Coronary artery (tissue), 2 donors: ENCODE measurements around the gene DAPL1.
"Not testable (repeated sequence)": the region's sequence is repeated elsewhere in the genome, so short reads cannot be mapped to it uniquely, and the experiment has no call there.

ENCODE experiments used
- DNase-seq: peaks from one replicate; pipeline ENCODE4 v3.0.0-alpha.2; 2017; ENCODE audit warnings: low spot score
- H3K27ac ChIP-seq, 2 donors: fragments of 200-600 bp; sonication (generic); one replicate each; pipeline ENCODE4 v1.5.1; 2016 to 2019
- H3K4me3 ChIP-seq: fragments of 200-600 bp; sonication (generic); 2 replicates; pipeline ENCODE4 v1.5.1; 2016; ENCODE audit warnings: mild to moderate bottlenecking, moderate library complexity
- TF ChIP-seq, protein P1 (sequence below): fragments of 200-600 bp; sonication (generic); IDR thresholded peaks from one replicate; pipeline ENCODE4 v1.5.1; 2019; ENCODE audit warnings: antibody characterized with exemption

The DAPL1 gene

GRCh38 chr2:158845859-158846258 lies 50.7 kb downstream of the DAPL1 start:
- H3K4me3 ChIP-seq, result no peak overlapping the region
- H3K27ac ChIP-seq, result no peak overlapping the region
- DNase-seq, result no peak
- TF ChIP-seq, protein P1, sequence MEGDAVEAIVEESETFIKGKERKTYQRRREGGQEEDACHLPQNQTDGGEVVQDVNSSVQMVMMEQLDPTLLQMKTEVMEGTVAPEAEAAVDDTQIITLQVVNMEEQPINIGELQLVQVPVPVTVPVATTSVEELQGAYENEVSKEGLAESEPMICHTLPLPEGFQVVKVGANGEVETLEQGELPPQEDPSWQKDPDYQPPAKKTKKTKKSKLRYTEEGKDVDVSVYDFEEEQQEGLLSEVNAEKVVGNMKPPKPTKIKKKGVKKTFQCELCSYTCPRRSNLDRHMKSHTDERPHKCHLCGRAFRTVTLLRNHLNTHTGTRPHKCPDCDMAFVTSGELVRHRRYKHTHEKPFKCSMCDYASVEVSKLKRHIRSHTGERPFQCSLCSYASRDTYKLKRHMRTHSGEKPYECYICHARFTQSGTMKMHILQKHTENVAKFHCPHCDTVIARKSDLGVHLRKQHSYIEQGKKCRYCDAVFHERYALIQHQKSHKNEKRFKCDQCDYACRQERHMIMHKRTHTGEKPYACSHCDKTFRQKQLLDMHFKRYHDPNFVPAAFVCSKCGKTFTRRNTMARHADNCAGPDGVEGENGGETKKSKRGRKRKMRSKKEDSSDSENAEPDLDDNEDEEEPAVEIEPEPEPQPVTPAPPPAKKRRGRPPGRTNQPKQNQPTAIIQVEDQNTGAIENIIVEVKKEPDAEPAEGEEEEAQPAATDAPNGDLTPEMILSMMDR, result no peak

DNA sequence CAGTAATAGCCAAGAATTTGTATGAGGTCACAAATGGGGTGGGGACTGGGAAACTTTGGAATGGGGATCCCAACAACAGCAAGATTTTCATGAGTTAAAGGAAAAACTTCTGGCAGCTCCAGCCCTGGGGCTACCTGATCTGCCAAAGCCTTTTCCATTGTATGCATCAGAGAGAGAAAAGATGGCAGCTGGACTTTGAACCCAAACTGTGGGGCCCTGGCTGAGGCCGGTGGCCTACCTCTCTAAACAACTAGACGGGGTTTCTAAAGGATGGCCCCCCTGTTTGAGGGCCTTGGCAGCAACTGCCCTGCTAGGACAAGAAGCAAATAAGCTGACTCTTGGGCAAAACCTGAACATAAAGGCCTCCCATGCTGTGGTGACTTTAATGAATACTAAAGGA lies 52.4 kb downstream of the DAPL1 start:
- not testable (repeated sequence) for H3K27ac ChIP-seq, DNase-seq, H3K4me3 ChIP-seq

DNA sequence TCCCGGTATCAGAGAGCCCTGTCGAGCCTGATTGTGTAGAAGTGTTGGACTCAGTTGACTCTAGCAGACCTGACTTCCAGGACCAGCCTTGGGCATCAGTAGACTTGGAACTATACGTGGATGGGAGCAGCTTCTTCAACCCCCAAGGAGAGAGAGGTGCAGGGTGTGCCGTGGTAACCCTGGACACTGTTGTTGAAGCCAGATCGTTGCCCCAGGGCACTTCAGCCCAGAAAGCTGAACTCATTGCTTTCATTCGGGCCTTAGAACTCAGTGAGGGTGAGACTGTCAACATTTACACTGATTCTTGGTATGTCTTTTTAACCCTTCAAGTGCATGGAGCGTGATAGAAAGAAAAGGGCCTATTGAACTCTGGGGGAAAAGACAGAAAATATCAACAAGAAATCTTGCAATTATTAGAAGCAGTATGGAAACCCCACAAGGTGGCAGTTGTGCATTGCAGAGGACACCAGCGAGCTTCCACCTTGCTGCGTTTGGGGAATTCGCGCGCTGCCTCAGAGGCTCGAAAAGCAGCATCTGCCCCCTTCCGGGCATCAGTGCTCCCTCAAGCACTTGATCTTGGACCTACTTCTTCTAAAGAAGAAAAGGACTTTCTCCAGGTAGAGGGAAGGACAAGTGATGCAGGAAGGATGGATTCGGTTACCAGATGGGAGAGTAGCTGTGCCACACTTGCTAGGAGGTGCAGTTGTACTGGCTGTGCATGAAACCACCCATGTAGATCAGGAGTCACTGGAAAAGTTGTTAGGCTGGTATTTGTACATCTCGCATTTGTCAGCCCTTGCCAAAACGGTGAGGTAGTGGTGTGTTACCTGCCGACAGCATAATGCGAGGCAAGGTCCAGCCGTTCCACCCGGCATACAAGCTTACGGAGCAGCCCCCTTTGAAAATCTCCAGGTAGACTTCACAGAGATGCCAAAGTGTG lies 53.2 kb downstream of the DAPL1 start:
- H3K4me3 ChIP-seq, DNase-seq, H3K27ac ChIP-seq: not testable (repeated sequence)

GRCh38 chr2:158860179-158860578 lies 65.1 kb downstream of the DAPL1 start:
- H3K27ac ChIP-seq, DNase-seq, H3K4me3 ChIP-seq: not testable (repeated sequence)

DNA sequence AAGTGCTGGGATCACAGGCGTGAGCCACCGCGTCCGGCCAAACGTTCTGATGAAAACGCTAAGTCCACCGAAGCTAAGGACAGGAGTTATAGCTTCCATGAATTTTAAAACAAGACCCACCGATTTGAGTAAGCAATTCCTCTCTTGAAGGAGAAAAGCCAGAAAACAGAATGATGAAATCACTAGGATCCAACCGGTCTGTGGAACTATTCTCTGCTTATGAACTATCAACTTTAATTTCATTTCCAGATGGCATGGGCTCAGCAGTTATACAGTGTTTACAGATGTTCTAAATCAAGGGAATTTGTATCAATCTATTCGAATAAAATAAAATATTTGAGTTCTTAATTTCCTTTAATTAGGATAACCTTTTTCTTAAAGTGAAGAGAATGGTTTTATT lies 66.5 kb downstream of the DAPL1 start:
- not testable (repeated sequence) for H3K27ac ChIP-seq, DNase-seq, H3K4me3 ChIP-seq

- not testable (repeated sequence) for DNase-seq, H3K27ac ChIP-seq, H3K4me3 ChIP-seq
Observed at GRCh38 chr2:158865469-158865868, 70.4 kb downstream of the DAPL1 start.
